HUDEP-2 (cell line): Measurements from ENCODE around the gene BIRC7.

ENCODE experiments used
- DNase-seq, 76 experiments: peaks; one replicate each; lab custom pipeline; 2025; ENCODE audit not compliant: unreplicated experiment in 76 of 76; lab: John Stamatoyannopoulos, UW

Gene BIRC7

DNA sequence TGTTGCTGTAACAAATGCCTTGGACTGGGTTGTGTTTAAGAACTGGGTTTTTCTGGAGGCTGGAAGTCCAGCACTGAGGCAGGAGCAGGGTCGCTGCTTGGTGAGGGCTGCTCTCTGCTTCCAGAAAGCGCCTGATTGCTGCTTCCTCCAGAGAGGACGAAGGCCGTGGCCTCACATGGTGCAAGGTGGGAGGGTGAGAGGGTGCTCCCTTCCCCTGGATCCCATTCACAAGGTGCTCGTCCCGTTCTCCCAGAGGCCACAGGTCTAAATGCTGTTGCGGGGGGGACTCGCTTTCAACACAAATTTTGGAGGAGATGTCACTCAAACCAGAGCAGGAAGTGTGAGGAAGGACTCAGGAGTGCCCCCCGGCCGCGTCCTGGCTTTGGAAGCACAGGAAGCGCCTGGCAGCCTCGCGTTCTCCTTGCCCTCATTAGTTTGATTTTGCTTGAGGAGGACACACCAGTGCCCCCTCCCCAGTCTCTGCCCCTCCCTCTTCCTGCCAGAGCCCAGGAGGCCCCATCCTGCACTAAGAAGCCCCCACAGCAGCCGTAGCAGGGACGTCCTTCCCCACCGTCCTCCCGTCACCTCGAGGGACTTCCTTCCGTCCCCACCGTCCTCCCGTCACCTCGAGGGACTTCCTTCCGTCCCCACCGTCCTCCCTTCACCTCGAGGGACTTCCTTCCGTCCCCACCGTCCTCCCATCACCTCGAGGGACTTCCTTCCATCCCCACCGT lies 26.3 kb downstream of the BIRC7 start:
- DNase-seq, result no peak

DNA sequence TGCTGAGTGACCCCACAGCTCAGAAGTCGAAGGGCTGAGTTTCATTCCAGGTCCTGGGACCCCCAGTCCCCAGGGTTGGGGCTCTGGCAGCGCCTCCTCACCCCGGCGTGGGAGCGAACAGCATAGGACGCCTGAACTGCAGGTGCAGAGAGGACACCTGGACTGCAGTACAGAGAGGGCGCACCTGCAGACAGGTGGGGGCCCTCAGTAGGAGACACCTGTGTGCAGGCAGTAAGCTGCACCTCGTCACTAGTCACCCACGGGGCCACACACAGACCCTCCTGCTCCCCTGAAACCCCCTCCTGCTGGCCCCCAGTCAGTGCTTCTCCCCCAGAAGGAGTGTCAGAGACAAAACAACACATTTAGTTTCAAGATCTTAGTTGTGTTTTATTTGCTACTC lies 27.1 kb downstream of the BIRC7 start:
- no peak for DNase-seq

DNA sequence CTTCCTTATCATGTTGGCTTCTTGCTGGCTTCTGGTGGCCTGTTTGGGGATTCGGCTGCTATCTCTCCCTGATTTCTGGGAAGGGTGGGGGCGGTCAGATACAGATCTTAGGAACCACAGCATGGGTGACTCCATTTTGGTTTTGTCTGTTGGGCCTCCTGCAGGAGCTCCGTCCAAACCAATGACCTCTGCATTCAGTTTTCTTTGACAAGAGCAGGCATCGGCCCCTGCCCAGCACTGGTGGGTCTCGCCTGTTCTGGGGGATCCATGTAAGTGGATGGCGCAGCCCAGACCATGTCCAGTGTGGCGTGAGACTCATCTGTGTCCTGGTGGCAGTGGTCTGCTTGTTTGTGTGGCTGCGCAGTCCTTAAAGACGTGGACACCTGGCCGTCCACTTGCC lies 28.3 kb downstream of the BIRC7 start:
- peak in 14 of 76 experiments; percentile 5 to 41 (median 22) for DNase-seq

DNA sequence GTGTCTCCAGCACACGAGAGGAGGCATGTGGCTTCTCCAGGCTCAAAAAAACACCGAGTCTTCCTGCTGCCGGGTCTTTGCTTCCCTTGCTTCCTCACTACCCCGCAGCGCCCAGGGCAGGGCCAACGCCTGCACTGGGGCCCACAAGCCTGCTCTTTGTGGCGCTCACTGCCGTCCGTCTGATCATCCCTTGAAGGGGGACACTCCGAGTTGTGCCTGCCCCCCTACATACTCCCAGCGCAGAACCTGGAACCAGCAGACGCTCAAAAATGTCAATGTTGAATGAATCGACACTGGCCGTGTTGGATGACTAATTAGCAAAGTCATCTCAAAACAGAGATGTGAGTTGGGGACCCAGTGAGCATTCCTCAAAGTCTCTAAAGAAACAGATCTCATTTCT lies 28.8 kb downstream of the BIRC7 start:
- no peak for DNase-seq

DNA sequence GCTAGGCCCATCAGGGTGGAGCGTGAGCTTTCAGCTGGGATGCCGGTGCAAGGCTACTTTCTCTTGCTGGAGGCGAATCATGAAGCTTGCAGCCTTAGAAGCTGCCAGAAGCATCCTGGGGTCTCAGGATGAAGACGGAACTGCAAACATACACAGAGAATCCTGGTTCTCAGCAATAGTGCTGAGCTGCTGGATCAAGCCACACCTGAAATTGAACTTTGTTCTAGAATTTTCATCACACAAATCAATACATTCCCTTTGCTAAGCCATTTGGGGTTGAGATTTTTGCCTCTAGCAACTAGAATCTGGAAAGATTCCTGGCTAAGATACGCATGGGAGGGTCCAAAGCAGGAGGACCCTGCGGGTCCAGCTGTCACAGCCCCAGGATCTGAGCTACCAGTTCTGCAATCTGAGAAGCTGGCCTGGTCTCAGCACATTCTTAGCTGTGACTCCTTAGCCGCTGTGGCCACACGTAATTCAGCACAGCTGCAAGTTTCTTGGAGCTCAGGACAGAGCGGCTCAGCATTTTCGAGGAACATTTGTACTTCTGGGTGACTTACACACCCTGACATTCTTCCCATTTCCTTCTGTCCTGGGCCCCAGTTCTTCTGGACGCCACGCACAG lies 30.3 kb downstream of the BIRC7 start:
- no peak for DNase-seq

DNA sequence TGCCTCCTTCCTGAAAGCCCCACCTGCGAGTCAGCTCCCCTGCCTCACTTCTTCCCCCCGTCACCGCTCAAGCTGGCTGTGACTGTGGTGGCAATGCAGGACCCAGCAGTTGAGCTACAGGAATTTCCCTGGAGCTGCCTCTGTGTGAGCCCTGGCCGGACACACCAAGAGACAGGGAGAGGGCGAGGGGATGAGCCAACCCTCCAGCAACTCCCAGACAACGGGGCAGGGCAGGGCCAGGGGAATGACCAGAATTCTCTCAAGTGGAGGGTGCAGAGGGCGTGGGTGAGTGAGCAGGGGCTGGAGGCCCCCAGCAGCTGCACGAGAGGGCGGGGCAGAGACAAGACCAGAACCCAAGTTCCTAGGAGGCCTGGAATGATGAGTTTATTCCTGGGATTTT lies 32.0 kb downstream of the BIRC7 start:
- no peak for DNase-seq

DNA sequence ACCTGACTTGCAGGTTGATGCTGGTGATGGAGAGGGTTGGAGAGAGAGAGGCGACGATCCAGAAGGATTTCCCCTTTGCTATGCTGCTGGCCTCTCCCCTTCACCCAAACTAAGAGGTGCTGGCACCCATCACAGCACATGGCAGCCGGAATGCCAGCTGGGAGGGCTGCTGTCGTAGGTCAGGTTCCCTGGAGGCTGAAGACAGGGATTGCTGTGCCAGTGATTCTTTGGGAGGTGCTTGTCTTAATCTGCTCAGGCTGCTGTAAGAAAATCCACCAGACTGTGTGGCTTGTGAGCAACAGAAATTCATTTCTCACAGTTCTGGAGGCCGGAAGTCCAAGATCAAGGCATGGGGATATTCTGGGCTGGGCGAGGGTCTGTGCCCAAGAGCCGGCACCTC lies 32.6 kb downstream of the BIRC7 start:
- no peak for DNase-seq

DNA sequence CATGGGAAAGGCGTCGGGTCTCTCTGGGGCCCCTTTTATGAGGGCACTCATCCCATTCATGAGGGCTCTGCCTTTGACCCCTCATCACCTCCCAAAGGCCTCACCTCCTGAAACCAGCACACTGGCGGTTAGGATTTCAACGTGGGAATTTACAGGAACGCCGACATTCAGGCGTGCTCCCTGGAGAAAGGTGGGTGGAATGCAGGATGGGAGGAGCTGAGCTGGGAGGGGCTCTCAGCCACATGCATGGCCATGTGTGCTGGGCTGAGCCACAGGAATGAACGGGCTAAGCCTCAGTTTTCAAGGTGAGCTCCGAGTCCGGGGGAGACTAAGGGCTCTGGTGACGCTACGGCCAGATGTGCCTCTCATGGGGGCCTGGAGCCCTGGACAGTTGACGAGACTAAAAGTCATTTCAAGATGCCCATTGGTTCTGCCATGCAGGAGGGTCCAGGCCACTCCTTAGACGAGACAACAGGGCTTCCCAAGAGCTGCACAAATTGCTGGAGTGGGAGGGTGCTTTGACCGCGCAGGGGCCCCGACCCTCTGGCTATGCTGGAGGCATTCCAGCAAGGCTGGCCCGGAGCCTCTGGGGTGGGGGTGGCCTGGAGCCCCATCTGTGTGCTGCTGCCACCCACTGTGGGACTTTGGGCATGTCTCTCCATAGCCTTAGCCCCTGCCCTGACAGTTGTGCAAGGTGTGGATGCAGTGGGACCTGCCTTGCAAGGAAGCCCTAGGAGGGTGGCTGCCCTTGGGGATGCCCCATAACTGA lies 33.1 kb downstream of the BIRC7 start:
- DNase-seq, result no peak

DNA sequence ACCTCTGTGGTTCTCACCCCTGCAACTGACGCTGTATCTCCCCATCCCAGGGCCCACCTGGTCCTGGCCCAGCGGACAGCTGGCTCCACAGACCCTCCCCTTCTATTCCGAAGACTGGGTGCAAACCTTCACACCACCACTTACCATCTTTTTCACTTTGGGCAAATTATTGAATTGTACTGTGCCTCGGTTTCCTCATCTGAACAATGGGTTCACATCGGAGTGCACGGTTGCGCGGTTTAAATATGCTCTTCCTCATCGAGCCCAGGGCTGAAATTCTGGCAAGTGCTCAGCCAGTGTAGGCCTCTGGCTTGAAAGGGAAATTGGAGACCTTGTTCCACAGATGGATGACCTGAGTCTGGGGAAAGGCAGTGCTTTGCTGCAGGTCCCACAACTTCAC lies 34.0 kb downstream of the BIRC7 start:
- DNase-seq, result no peak

DNA sequence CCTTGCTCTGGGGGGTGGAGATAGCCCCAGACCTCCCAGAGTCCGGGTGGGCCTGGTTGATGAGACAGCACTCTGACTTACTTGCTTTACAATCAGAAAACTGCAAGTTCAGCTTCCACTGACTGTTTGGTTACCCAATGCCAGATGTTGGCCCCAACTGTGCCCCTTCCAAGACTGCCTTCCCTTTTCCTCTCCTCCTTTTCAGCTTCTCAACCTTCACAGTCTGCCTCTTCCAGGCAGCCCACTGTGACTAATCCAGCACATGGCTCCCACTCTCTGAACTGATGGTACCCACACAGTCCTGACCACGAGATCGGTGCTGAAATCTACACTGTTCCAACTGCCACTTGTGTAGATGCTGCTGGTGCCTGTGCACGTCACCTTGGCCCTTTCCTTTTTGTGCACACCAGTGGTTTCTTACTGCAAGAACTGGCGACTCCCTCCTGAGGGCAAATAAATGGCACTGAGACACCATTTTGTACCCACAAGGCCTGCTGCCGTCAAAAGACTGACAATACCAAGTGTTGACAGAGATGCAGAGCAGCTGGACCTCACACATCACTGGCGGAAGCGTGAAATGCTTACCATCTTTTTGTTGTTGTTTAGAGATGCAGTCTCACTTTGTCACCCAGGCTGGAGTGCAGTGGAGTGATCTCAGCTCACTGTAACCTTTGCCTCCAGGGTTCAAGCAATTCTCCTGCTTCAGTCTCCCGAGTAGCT lies 35.1 kb downstream of the BIRC7 start:
- DNase-seq, result no peak

DNA sequence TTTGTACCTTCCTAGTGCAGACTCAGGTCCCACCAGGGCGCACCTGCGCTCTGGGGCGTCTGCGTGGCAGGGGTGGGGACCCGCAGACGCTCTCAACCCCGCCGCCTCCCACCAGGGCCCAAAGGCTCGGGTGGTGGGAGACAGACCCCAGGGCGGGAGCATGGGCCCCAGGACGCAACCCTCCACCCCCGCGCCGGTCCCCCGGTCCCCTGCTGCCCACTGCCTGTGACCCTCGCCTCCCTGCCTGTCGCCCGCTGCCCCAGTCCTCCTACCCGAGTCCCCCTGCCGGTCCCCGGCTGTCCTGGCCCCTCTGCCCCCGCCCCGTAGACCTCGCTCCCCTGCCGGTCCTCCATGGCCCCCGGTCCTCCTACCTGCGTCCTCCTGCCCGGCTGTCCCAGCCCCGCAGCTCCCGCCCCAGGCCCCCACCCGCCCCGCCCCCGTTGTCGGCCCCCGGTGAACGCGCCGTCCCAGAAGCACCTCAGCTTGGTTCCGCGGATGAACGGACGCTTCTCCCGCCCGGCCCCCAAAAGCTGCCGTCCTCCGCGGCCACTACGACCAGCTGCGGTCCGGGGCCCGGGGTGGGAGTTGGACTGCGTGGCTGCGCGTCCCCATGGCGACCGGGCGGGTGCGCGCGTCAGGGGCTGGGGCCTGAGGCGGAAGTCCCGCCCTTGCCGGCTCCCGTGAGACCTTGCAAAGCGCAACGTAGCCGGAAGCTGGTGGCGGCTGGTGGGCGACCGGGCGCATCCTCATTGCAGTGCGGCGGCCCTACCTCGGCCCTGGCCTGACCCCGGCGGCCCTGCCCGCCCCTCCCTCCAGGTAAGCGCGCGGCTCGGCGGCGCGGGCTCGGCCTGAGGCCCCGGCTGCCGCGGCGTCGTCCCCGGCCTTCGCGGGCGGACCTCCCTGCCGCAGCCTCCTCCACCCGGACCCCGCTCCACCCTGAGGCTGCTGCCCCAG lies 36.7 kb downstream of the BIRC7 start, which contains the start of gene ARFGAP1:
Gene ARFGAP1, plus strand, starts transcription at position 709 of the 954 bp plus-strand sequence. CDS start 2,768 bp downstream, outside the sequence.
- DNase-seq, result peak in 71 of 76 experiments; percentile 7 to 91 (median 68)

DNA sequence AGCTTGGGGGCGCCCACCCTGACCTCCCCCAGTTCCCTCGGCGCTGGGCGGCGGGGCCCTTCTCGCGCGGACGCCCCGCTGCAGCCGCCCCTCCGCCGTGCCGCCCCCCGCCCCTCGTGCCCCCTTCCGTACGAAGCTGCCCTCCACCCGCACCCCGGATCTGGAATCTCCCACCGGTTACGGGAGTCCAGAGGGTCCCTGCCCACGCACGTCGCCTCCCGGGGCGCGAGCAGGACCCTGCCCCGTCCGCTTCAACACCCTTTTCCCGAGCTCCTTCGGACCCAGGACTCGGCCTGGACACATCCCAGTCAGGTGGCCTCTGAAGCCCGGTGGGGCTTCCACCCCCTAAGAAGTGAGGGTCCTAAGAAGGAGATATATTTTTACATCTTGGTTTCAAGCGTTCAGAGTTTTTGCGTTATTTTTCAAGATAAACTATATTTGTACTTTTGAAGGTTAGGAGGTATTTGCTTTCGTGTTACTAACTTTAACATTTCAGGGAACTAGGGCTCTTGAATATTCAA lies 37.4 kb downstream of the BIRC7 start:
- no peak for DNase-seq

DNA sequence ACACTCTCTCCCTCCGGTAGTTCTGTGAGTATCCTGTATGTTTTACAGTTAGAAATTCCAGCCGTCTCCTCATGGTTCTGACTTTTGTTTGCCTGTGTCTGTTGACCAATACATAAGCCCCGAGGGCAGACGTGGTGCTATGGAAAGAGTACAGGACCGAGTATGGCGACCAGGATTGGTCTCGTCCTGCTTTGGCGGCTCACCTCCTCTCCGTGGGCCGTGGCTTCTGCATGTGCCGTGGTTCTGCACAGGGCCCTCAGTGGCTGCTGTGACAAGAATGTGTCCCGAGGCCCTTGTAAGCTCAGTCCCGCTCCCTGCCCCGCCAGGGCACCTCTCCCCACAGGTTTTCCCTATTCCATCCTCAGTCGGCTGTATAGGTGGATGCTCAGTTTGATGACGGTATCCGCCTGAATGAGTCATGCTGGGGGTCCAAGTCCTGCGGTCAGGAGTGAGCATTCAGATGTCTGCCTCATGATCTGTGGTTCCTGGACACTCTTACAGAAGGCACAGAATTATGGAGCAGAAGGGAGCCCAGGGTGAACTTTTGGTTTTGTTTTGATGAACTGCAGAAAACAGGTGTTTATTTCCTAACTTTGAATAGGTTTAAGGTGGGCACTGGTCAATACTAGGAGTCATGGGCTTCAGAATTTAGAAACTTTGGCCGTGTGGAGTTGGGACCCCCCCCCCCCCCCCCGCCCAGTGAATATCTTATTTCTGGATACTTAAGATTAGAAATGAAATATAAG lies 38.1 kb downstream of the BIRC7 start:
- DNase-seq, result peak in 1 of 76 experiments; percentile 3

DNA sequence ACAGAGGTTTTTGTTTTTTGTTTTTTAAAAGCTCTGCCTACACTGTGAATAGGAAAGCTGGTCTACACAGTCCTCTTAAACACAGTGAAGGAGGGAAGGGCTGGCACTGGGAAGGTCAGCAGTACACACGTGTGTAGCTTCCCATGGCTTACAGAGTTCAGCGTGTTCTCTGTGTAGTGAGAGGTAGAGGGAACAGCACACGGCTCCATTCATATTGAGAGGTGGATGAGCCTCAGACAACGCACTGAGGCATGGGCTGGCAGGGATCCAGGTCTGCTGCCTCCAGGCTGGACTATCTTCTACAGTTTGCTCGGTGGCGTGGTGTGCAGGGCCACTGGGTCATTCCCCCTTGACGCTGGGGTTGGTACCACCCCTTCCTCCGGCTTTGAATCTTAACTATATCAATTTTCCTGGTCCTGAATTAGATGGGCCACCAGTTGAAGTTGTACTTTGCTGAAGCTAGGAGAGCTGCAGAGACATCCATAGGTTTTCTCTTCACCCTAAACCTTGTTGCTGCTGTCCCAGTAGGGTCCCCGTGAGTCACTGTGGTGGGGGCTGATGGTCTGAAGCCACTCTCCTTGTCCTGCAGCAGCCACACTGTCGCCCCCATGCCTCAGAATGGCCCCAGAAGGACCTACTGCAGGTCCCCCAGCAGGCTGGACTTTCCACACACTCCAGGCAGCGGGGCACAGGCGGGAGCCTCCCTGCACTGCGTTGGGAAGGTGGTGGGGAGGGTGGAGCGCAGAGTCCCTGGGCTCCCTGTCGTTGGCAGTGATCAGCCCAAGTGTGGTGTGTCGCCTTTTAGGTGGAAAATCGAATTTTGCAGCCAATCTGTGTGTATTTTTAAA lies 38.9 kb downstream of the BIRC7 start:
- DNase-seq, result peak in 15 of 76 experiments; percentile 3 to 60 (median 34)

DNA sequence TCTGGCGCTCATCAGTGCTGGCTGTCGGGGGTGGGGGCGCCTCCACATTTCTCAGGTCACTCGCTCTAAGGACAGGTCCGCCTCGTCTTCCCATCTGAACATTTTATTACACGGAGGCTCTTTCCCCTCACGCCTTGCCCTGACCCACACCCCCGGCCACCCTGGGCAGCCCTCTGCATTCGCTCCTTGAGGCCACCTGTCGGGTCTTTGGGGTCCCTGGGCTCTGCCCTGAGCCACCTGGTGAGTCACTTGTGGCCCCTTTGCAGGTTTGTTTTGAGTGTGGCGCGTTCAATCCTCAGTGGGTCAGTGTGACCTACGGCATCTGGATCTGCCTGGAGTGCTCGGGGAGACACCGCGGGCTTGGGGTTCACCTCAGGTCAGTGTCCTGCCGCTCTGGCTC lies 40.1 kb downstream of the BIRC7 start:
- DNase-seq, result no peak

DNA sequence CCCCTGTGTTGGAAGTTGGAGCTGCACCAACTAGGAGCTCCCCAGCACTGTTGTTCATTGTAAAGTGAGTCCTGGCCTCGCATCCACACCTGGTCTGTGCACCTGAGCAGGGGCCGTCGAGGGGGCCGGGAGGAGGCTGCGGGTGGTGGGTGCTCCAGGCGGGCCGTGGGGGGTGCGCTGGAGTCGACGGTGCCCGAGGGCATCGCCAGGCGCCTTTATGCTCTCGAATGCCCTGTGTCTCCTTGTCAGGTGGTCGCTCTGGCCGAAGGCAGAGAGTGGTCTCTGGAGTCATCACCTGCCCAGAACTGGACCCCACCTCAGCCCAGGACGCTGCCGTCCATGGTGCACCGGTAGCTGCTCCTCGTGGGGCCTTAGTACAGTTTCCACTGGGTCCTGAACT lies 41.3 kb downstream of the BIRC7 start:
- DNase-seq, result no peak

DNA sequence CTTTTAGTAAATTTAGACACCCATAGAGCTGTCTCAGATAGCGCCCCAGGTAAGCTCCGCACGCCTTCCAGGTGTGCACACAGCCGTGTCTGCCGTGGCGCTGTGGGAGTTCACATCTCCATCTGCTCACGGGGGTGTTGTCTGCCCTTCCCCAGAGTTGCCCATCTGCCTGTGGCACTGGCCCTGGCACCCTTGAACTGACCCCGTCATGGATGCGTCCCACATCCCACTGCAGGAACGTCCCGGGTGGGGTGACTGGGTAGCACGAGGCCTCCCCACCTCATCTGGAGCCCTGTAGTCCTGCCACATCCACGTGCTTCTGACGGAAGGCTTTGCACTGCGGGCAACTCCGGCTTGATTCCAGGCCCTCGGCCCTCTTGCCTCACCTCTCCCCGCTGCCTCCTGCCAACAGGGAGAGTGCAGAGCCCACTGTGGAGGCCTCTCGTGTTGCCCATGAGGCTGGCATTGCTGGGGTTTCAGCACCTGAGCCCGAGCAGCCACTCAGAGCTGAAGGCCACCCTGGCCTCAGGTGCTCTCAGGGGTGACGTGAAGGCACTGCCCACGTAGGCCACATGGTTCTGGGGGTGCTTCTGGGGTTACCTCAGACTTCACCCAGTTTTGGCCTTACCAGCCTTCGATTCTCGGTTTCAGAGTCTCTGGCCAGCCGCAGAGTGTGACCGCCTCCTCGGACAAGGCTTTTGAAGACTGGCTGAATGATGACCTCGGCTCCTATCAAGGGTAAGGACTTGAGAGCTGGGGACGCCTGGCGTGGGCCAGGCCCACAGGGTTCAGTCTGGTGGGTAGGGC lies 42.0 kb downstream of the BIRC7 start:
- no peak for DNase-seq
